ENCODE measurements around the gene RILPL1. TPM values are rescaled to one million over a fixed set of nuclear protein-coding genes. Genes with fewer than 3 reads are reported as not detected.
A peak's percentile ranks its signal among the peaks of the same experiment; 100 is the strongest.

The RILPL1 gene
- total and polyA plus RNA-seq, 10 of the 15 experiments (the other 5 are each of a cell fraction or from before 2014, with no cell fraction given) = 0.05 to 0.61 (median 0.25) TPM

DNA sequence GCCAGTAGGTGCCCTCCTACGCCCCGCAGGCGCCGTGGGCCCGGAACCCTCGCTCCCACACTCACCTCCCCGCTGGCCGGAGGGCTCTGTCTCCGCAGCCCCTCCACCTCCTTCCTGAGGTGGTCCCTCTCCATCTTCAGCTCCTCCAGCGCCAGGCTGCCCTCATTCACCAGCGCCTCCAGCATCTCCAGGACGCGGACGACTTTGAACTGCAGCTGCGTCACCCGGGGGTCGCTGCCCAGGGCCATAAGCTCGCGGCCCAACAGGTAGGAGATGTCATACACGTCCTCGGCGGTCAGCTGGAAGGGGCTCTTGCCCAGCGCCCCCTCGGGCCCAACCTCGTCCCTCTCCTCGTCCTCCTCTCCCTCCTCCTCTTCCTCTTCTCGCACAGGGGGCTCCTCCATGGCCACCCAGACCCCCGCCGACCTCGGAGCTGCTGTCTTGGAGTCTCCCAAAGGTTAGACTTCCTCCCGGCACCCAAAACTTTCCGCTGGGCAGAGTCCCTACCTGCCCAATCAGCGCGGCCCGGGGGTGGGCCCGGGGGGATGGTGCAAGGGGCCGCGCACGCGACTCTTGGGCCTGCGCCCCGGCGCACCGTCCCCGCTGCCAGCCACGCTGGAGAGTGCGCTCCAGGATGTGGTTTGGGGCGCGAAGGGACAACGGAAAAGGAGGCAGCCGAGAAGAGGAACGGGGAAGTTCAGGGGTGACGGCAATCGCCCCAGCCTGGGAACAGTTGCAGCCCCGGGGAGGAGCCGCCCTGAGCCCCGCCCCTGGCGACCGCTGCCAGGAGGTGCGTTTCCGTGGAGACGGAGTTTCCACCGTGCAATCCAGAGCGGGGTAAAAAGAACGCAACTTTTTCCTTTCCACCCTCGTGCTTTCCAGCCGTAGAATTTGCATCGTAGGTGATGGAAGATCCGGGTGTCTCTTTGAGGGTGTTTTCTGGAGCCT is 97.2 kb downstream of the RILPL1 start, which contains the start of gene RILPL2 (continued):
- TF ChIP-seq, protein P1, sequence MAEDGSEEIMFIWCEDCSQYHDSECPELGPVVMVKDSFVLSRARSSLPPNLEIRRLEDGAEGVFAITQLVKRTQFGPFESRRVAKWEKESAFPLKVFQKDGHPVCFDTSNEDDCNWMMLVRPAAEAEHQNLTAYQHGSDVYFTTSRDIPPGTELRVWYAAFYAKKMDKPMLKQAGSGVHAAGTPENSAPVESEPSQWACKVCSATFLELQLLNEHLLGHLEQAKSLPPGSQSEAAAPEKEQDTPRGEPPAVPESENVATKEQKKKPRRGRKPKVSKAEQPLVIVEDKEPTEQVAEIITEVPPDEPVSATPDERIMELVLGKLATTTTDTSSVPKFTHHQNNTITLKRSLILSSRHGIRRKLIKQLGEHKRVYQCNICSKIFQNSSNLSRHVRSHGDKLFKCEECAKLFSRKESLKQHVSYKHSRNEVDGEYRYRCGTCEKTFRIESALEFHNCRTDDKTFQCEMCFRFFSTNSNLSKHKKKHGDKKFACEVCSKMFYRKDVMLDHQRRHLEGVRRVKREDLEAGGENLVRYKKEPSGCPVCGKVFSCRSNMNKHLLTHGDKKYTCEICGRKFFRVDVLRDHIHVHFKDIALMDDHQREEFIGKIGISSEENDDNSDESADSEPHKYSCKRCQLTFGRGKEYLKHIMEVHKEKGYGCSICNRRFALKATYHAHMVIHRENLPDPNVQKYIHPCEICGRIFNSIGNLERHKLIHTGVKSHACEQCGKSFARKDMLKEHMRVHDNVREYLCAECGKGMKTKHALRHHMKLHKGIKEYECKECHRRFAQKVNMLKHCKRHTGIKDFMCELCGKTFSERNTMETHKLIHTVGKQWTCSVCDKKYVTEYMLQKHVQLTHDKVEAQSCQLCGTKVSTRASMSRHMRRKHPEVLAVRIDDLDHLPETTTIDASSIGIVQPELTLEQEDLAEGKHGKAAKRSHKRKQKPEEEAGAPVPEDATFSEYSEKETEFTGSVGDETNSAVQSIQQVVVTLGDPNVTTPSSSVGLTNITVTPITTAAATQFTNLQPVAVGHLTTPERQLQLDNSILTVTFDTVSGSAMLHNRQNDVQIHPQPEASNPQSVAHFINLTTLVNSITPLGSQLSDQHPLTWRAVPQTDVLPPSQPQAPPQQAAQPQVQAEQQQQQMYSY (CRISPR knock-in tag; IDR thresholded peaks at IDR 0.05) = no peak
- TF ChIP-seq TARDBP (IDR thresholded peaks at IDR 0.05; ENCODE audit: borderline replicate concordance) = no peak
- TF ChIP-seq MTA2 (IDR thresholded peaks at IDR 0.05; ENCODE audit: low read depth) = no peak
- TF ChIP-seq, protein P2, sequence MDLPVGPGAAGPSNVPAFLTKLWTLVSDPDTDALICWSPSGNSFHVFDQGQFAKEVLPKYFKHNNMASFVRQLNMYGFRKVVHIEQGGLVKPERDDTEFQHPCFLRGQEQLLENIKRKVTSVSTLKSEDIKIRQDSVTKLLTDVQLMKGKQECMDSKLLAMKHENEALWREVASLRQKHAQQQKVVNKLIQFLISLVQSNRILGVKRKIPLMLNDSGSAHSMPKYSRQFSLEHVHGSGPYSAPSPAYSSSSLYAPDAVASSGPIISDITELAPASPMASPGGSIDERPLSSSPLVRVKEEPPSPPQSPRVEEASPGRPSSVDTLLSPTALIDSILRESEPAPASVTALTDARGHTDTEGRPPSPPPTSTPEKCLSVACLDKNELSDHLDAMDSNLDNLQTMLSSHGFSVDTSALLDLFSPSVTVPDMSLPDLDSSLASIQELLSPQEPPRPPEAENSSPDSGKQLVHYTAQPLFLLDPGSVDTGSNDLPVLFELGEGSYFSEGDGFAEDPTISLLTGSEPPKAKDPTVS (IDR thresholded peaks at IDR 0.05; ENCODE audit: low read depth, low read length) = no peak
- TF ChIP-seq HCFC1 (IDR thresholded peaks at IDR 0.05; ENCODE audit: low read length) = no peak; the same call in 1 of the 2 replicates
- TF ChIP-seq RAD51 (IDR thresholded peaks at IDR 0.05) = no peak
- TF ChIP-seq SIX5 (IDR thresholded peaks at IDR 0.05; ENCODE audit: low read depth, low read length, severe bottlenecking) = no peak
- no peak for TF ChIP-seq MEF2B (IDR thresholded peaks at IDR 0.05; ENCODE audit: partially characterized antibody, poor library complexity, severe bottlenecking)
- peak; percentile 83 for TF ChIP-seq NR2F1 (conservative IDR thresholded peaks at IDR 0.05)
- peak; percentile 47; the same call in 1 of the 2 replicates for TF ChIP-seq TAF1 (IDR thresholded peaks at IDR 0.05; ENCODE audit: borderline replicate concordance, low read depth, low read length)
- no peak for TF ChIP-seq WRNIP1 (IDR thresholded peaks at IDR 0.05; ENCODE audit: borderline replicate concordance, low read depth, low read length)
- no peak for TF ChIP-seq RBBP5 (conservative IDR thresholded peaks at IDR 0.05)
- TF ChIP-seq, protein P3, sequence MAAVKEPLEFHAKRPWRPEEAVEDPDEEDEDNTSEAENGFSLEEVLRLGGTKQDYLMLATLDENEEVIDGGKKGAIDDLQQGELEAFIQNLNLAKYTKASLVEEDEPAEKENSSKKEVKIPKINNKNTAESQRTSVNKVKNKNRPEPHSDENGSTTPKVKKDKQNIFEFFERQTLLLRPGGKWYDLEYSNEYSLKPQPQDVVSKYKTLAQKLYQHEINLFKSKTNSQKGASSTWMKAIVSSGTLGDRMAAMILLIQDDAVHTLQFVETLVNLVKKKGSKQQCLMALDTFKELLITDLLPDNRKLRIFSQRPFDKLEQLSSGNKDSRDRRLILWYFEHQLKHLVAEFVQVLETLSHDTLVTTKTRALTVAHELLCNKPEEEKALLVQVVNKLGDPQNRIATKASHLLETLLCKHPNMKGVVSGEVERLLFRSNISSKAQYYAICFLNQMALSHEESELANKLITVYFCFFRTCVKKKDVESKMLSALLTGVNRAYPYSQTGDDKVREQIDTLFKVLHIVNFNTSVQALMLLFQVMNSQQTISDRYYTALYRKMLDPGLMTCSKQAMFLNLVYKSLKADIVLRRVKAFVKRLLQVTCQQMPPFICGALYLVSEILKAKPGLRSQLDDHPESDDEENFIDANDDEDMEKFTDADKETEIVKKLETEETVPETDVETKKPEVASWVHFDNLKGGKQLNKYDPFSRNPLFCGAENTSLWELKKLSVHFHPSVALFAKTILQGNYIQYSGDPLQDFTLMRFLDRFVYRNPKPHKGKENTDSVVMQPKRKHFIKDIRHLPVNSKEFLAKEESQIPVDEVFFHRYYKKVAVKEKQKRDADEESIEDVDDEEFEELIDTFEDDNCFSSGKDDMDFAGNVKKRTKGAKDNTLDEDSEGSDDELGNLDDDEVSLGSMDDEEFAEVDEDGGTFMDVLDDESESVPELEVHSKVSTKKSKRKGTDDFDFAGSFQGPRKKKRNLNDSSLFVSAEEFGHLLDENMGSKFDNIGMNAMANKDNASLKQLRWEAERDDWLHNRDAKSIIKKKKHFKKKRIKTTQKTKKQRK (IDR thresholded peaks at IDR 0.05; ENCODE audit: low read depth, low read length) = no peak
- peak; percentile 39; the same call in 1 of the 2 replicates for TF ChIP-seq NBN (IDR thresholded peaks at IDR 0.05)
- TF ChIP-seq PAX8 (IDR thresholded peaks at IDR 0.05) = no peak
- TF ChIP-seq PML (IDR thresholded peaks at IDR 0.05; ENCODE audit: low read length) = peak; percentile 49; the same call in 1 of the 2 replicates
- peak; percentile 80 for TF ChIP-seq SP1 (IDR thresholded peaks at IDR 0.05; ENCODE audit: low read depth, low read length)
- peak; percentile 51; the same call in 1 of the 2 replicates for TF ChIP-seq RB1 (IDR thresholded peaks at IDR 0.05; ENCODE audit: borderline replicate concordance)
- no peak for TF ChIP-seq SMAD1 (IDR thresholded peaks at IDR 0.05; ENCODE audit: low read depth, partially characterized antibody)
- TF ChIP-seq POLR2AphosphoS2 (IDR thresholded peaks at IDR 0.05; ENCODE audit: low read depth, low read length) = peak; percentile 63; the same call in 1 of the 2 replicates
- peak; percentile 98 for TF ChIP-seq IKZF2 (IDR thresholded peaks at IDR 0.05)
- no peak for TF ChIP-seq YBX1 (IDR thresholded peaks at IDR 0.05)

Data from GM12878 (cell line).